ENCODE data around the gene SMIM1. TPM values are rescaled to one million over a fixed set of nuclear protein-coding genes. Genes with fewer than 3 reads are reported as not detected.

The SMIM1 gene
- total RNA-seq, 1 donor from 2014 or later: not detected

DNA sequence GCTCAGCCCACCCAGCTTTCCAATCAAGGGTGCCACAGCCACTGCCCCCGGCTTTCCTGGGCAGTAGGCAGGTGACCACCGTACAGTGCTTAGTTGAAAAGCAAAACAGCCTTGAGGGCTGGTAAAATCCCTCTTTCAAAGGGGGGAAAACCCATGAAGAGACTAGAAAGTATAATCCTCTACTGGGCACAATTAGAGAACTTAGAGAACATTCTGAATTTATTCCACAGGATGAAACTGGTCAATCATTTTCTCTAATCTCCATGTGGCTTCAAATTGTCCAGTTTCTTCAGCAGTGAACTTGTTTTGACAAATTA is 39.0 kb downstream of the SMIM1 start:
- H3K4me1 ChIP-seq: no peaks in the 10 kb centered on the region
- no peak overlapping the region for H3K4me3 ChIP-seq
- H3K27ac ChIP-seq: no peak overlapping the region
- no peaks in the 10 kb centered on the region for H3K9me3 ChIP-seq
- intact Hi-C loops (cut with DNase I): no loop called here
- H3K36me3 ChIP-seq: peaks cover 25 to 30% of the 10 kb centered on the region in 2 donors
- no peak for DNase-seq (ENCODE audit: low spot score in 2 of 2)
- TF ChIP-seq, protein P1, sequence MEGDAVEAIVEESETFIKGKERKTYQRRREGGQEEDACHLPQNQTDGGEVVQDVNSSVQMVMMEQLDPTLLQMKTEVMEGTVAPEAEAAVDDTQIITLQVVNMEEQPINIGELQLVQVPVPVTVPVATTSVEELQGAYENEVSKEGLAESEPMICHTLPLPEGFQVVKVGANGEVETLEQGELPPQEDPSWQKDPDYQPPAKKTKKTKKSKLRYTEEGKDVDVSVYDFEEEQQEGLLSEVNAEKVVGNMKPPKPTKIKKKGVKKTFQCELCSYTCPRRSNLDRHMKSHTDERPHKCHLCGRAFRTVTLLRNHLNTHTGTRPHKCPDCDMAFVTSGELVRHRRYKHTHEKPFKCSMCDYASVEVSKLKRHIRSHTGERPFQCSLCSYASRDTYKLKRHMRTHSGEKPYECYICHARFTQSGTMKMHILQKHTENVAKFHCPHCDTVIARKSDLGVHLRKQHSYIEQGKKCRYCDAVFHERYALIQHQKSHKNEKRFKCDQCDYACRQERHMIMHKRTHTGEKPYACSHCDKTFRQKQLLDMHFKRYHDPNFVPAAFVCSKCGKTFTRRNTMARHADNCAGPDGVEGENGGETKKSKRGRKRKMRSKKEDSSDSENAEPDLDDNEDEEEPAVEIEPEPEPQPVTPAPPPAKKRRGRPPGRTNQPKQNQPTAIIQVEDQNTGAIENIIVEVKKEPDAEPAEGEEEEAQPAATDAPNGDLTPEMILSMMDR (IDR thresholded peaks at IDR 0.05): no peak
- H3K27me3 ChIP-seq: no peaks in the 10 kb centered on the region

DNA sequence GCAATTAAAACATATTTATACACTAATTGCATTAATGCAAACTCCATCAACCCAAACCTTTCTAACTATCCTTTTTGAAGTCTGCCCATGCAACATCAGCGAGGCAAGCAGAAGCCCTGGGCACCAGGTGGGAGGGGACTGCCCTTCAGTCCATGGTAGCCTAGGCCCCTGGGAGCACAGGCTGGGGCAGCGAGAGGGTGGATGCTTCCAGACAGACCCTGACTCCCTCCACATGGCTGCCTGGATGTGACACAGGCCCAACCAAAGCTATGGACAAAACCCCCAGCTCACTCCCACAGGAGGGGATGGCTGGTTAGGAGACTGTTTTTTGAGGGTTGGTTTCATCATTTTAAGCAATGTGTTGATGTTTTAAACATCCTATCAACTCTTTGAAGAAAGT is 41.5 kb downstream of the SMIM1 start:
- no peak overlapping the region for H3K27ac ChIP-seq
- intact Hi-C loops (cut with DNase I): no loop called here
- no peak overlapping the region for H3K4me3 ChIP-seq
- DNase-seq (ENCODE audit: low spot score in 2 of 2): no peak
- H3K9me3 ChIP-seq: no peaks in the 10 kb centered on the region
- no peaks in the 10 kb centered on the region for H3K27me3 ChIP-seq
- no peaks in the 10 kb centered on the region for H3K4me1 ChIP-seq
- peaks cover 29 to 41% of the 10 kb centered on the region in 2 donors for H3K36me3 ChIP-seq
- TF ChIP-seq, protein P1 (IDR thresholded peaks at IDR 0.05): no peak

DNA sequence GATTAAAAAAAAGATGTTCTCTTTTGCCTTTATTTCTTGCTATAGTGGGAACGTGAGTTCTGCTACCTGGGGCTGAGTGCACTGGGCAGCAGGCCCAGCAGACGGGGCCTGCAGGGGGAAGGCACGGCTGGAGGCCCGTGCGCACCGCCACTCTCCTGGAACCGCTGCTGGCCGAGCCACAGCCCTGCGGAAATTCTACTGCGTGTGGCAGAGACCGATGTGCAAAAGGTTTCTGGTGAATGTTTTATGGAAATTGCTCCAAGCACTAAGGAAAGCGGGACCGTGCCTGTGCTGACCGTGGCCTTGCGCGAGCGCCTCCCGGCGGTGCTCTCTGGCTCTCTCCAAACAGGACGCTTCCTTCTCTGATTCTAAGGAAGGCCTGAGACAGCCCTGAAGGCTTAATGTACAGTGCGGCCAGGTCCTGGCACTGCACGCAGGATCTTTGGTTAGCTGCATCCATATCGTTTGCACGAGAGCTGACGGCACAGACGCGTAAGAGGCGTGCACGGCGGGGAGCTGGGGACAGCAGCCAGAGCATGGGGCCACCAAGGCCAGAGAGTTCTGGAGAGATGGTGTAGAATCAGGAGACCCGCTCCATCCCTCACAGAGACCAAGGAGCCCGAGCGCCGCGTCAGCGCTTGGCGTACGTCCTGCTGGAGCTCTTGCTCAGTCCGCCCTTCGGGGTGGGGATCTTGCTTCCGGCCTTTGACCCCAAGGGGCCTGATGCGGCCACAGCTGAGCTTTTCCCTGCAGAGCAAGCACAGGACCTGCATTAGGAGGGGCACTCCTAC is 42.4 kb downstream of the SMIM1 start:
- no peaks in the 10 kb centered on the region for H3K9me3 ChIP-seq
- H3K27me3 ChIP-seq: no peaks in the 10 kb centered on the region
- no peaks in the 10 kb centered on the region for H3K4me1 ChIP-seq
- H3K4me3 ChIP-seq: no peak overlapping the region
- TF ChIP-seq, protein P1 (IDR thresholded peaks at IDR 0.05): no peak
- intact Hi-C loops (cut with DNase I): no loop called here
- H3K27ac ChIP-seq: no peak overlapping the region
- no peak for DNase-seq (ENCODE audit: low spot score in 2 of 2)
- peaks cover 33 to 50% of the 10 kb centered on the region in 2 donors for H3K36me3 ChIP-seq

DNA sequence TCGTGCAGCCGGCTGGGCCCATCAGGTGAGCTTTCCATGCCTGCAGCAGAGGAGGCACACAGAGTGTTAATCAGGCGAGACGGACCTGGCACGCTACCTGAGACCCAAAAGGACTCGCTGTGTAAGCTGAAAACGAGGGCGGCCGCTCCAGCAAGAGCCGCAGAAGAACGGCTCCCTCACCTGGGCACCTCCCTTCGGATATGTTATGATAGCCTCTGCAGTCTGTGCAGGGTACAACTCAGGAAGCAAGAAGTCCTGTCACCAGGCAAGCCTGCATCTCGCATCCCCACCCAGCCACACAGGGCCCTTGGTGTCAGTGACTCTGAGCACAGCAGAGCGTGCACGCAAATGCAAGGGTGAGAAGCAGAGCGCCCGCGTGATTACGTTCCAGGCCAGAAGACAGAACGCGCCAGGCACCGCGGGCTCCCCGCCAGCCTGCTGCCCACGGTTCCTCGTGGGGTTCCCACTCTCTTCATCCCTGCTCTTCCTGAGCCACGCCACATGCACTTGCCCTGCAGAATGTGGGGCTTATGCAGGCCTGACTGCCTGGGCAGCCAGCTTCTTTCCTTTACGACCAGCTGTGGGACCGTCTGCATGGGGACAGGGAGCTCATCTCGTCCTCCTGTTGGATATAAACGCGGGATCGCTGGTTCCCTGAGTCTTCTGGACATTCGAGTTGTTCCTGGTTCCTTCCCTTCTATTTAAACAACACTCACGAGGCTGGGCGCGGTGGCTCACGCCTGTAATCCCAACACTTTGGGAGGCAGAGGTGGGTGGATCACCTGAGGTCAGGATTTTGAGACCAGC is 44.0 kb downstream of the SMIM1 start:
- H3K27me3 ChIP-seq: no peaks in the 10 kb centered on the region
- H3K9me3 ChIP-seq: no peaks in the 10 kb centered on the region
- no peak overlapping the region for H3K4me3 ChIP-seq
- H3K27ac ChIP-seq: no peak overlapping the region
- no peaks in the 10 kb centered on the region for H3K4me1 ChIP-seq
- DNase-seq (ENCODE audit: low spot score in 2 of 2): no peak
- peaks cover 39 to 66% of the 10 kb centered on the region in 2 donors for H3K36me3 ChIP-seq
- intact Hi-C loops (cut with DNase I): no loop called here
- TF ChIP-seq, protein P1 (IDR thresholded peaks at IDR 0.05): no peak

DNA sequence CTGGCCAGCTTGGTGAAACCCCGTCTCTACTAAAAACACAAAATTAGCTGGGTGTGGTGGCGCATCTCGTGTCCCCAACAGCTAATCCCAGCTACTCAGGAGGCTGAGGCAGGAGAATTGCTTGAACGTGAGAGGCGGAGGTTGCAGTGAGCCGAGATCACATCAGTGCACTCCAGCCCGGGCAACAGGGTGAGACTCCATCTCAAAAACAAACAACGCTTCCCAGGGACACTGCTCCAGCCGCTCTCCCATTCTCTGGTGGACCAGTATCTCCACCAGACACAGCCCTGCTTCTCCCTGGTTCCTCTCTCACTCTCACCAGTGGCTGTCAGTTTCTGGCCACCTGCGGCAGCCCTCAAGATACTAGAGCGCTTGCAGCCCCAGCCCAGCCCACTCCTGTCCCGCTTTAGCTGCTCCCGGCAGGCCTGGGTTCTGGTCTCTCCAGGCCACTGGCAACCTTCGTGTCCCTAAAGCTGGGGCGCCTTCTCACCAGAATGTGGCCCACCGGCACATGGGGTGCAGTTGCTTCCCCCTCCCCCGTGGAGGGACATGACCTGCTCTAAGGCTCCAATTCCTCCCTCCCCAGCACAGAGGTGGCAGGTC is 44.7 kb downstream of the SMIM1 start:
- TF ChIP-seq, protein P1 (IDR thresholded peaks at IDR 0.05): no peak
- H3K27ac ChIP-seq: no peak overlapping the region
- no peaks in the 10 kb centered on the region for H3K4me1 ChIP-seq
- intact Hi-C loops (cut with DNase I): no loop called here
- H3K27me3 ChIP-seq: no peaks in the 10 kb centered on the region
- no peak overlapping the region for H3K4me3 ChIP-seq
- no peak for DNase-seq (ENCODE audit: low spot score in 2 of 2)
- H3K9me3 ChIP-seq: no peaks in the 10 kb centered on the region
- H3K36me3 ChIP-seq: peaks cover 46 to 73% of the 10 kb centered on the region in 2 donors

Data from ascending aorta (tissue), 2 donors.